ENCODE results near the gene VTI1B.

VTI1B gene

DNA sequence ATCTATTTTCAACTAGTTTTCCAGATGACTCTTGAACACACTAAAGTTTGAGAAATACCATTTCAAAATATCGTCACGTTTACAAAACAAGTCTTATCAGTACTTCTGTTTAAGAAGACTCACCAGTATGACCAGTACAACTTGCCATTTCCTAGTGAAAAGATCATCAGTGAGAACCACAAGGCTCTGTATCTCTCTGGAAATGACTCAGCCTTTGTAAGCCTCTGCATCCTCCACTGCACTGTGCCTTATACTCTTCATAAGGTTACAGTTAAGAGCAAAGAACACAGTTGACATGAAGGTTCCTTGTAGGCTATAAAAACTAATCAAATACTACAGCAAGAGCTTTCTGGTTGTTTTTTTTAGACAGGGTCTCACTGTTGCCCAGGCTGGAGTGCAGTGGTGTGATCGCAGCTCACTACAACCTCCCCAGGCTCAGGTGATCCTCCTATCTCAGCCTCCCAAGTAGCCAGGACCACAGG, 5.7 kb upstream of the VTI1B start:
- DNase-seq (ENCODE audit: low read depth), result no peak
- no peak for TF ChIP-seq CTCF (IDR thresholded peaks at IDR 0.05; ENCODE audit: control insufficient read depth, extremely low read depth, insufficient read depth)
- H3K4me3 ChIP-seq (ENCODE audit: low read depth, low read length), result no peak overlapping the region

- DNase-seq (ENCODE audit: low read depth), result no peak
- TF ChIP-seq CTCF (IDR thresholded peaks at IDR 0.05; ENCODE audit: control insufficient read depth, extremely low read depth, insufficient read depth), result no peak
- H3K4me3 ChIP-seq (ENCODE audit: low read depth, low read length), result no peak overlapping the region
These were observed 4.6 kb upstream of the VTI1B start for GRCh38 chr14:67679006-67679405.

DNA sequence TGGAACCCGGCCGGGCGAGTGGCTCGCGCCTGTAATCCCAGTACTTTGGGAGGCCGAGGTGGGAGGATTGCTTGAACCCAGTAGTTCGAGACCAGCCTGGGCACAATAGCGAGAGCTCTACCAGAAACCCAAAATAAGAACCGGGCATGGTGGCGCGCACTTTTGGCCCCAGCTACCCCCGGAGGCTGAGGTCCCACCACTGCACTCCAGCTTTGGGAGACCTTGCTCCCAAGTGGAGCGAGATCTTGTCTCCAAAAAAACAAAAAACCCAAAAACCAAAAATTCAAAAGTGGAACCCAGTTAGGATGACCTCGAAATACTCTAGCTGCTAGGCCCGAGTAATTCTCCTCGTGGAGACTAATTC, 769 bp upstream of the VTI1B start:
- no peak for TF ChIP-seq CTCF (IDR thresholded peaks at IDR 0.05; ENCODE audit: control insufficient read depth, extremely low read depth, insufficient read depth)
- DNase-seq (ENCODE audit: low read depth), result no peak
- peak overlapping the region; percentile 82 for H3K4me3 ChIP-seq (ENCODE audit: low read depth, low read length)

DNA sequence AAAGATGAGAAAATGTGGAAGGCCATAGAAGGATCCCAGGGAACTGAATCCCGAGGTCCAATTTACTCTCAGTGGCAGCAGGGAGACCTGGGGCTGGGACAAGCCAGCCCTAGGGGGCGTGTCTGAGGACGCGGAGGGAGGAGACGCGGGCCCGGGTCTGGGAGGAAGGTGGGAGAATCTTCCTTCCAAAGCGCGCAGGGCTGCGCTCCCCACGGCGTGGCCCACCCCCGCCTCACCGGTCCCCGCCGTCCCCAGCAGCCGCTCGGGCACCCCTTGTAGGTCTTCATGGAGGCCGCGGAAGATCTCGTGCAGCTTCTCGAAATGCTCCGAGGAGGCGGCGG, 323 bp downstream of the VTI1B start:
- peak overlapping the region; percentile 82 for H3K4me3 ChIP-seq (ENCODE audit: low read depth, low read length)
- TF ChIP-seq CTCF (IDR thresholded peaks at IDR 0.05; ENCODE audit: control insufficient read depth, extremely low read depth, insufficient read depth), result peak; percentile 22
- DNase-seq (ENCODE audit: low read depth), result no peak

DNA sequence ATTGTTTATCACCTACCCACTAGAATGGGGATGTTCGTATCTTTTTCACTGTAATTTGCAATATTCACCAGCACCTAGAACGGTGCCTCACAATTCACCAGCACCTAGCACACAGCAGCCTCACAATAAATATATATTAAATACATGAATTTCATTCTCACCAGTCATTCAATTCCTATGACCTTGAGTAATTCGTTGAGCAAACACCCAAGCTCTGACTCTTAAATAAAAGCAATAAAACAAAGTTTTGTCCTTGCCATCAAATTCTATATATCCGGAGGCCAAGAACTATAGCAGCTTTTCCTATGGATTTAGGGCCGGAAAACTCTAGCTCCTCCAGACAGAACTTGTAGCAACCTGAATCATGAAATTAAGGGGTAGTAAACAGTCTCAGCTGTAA, 981 bp downstream of the VTI1B start:
- no peak for DNase-seq (ENCODE audit: low read depth)
- peak overlapping the region; percentile 82 for H3K4me3 ChIP-seq (ENCODE audit: low read depth, low read length)
- TF ChIP-seq CTCF (IDR thresholded peaks at IDR 0.05; ENCODE audit: control insufficient read depth, extremely low read depth, insufficient read depth), result no peak

DNA sequence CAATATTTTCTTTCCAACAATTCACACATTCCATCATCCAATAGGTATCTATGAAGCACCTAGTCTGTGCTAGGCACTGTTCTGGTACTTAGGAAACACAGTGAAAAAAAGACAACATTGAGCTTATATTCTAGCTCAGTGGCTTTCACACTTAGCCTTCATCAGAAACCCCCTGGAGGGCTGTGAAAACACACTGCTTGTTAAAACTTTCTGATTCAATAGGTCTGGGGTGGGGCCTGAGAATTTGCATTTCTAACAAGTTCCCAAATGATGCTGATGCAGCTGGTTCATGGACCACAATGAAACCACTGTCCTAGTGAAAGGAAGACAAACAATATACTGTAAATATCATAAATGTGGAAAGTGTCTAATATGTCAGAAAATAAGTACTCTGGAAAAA, 5.9 kb downstream of the VTI1B start:
- DNase-seq (ENCODE audit: low read depth), result no peak
- H3K4me3 ChIP-seq (ENCODE audit: low read depth, low read length), result no peak overlapping the region
- no peak for TF ChIP-seq CTCF (IDR thresholded peaks at IDR 0.05; ENCODE audit: control insufficient read depth, extremely low read depth, insufficient read depth)

GRCh38 chr14:67666750-67667449, 7.5 kb downstream of the VTI1B start:
- peak; percentile 41 for DNase-seq (ENCODE audit: low read depth)
- H3K4me3 ChIP-seq (ENCODE audit: low read depth, low read length), result no peak overlapping the region
- TF ChIP-seq CTCF (IDR thresholded peaks at IDR 0.05; ENCODE audit: control insufficient read depth, extremely low read depth, insufficient read depth), result peak; percentile 69

Data from LNCaP clone FGC (cell line).